HCT116 (cell line): ENCODE data around the gene ARMC2. TPM values are rescaled to one million over a fixed set of nuclear protein-coding genes. Genes with fewer than 3 reads are reported as not detected.

Experiments
- ATAC-seq: fragments of 200-7000 bp; cut with Tn5 transposase; 2 replicates; pipeline ENCODE4 v1.9.1; 2020; ENCODE audit warnings: mild to moderate bottlenecking, moderate library complexity
- BruUV-seq: library from RNA; stranded (reverse); fragments of 400-500 nt; replicated peaks from 2 replicates; lab custom pipeline; 2021; lab: Mats Ljungman, UMichigan
- CTCF ChIA-PET: fragments of 300-600 bp; sonication (Branson Sonifier 250); formaldehyde crosslinking; loops from one replicate; lab custom pipeline; 2021; ENCODE audit warnings: antibody characterized with exemption; lab: Charles Lee
- POLR2A ChIA-PET: fragments of 300-600, 350-600 bp; sonication (Branson Sonifier 250); formaldehyde crosslinking; loops from one replicate; lab custom pipeline; 2021; ENCODE audit warnings: antibody characterized with exemption; lab: Charles Lee
- RAD21 ChIA-PET, 2 experiments: fragments of 300-600 bp; sonication (Branson Sonifier 250); formaldehyde crosslinking; loops; one replicate each; lab custom pipeline; 2023; ENCODE audit warnings: low total read pairs in 2 of 2; ENCODE audit not compliant: uncharacterized antibody in 2 of 2, unreplicated experiment in 2 of 2, low non-redundant PET in 1 of 2; lab: Charles Lee
- DNase-seq: peaks from one replicate; pipeline ENCODE4 v3.0.0-alpha.2; 2010; ENCODE audit warnings: low read depth, low spot score
- H2AFZ ChIP-seq: fragments of 200-600 bp; shearing (Covaris generic), sonication (generic); 2 replicates; pipeline ENCODE4 v1.6.1; 2017; ENCODE audit warnings: low read depth, mixed run types, mixed read lengths, antibody characterized with exemption, low read length; ENCODE audit not compliant: poor library complexity, severe bottlenecking
- H3K27ac ChIP-seq: 2 replicates; pipeline ENCODE4 v1.5.1; 2012; ENCODE audit warnings: low read depth, low read length
- H3K27me3 ChIP-seq: fragments of 200-600 bp; sonication (generic); 2 replicates; pipeline ENCODE4 v1.6.1; 2016; ENCODE audit warnings: mixed run types, low read length, mixed read lengths; ENCODE audit not compliant: insufficient read depth
- H3K36me3 ChIP-seq, 2 experiments: fragments of 200-500 bp in 1 of 2; fragments of 200-600 bp in 1 of 2; sonication (Bioruptor generic) in 1 of 2; sonication (generic) in 1 of 2; 2 replicates each; pipeline versions ENCODE4 v1.5.1 to v1.6.1; 2014 to 2016; ENCODE audit warnings: low read length in 2 of 2, inconsistent platforms in 1 of 2, mixed read lengths in 1 of 2, mixed run types in 1 of 2; ENCODE audit not compliant: insufficient read depth in 2 of 2, control insufficient read depth in 1 of 2
- H3K4me1 ChIP-seq, 2 experiments: fragments of 200-600 bp in 1 of 2; sonication (generic) in 1 of 2; 2 replicates each; pipeline versions ENCODE4 v1.5.1 to v1.6.1; 2012 to 2017; ENCODE audit warnings: low read length in 2 of 2, inconsistent platforms in 1 of 2, mild to moderate bottlenecking in 1 of 2, mixed read lengths in 1 of 2, mixed run types in 1 of 2, moderate library complexity in 1 of 2; ENCODE audit not compliant: insufficient read depth in 2 of 2, control insufficient read depth in 1 of 2
- H3K4me2 ChIP-seq: fragments of 200-600 bp; sonication (generic); 2 replicates; pipeline ENCODE4 v1.6.1; 2017; ENCODE audit warnings: mixed run types, low read length, mixed read lengths
- H3K4me3 ChIP-seq, 2 experiments: fragments of 200-600 bp in 1 of 2; sonication (generic) in 1 of 2; replicated peaks in 1 of 2; 2 replicates each; pipeline ENCODE4 v1.5.1; 2011 to 2016; ENCODE audit warnings: low read length in 2 of 2, control low read depth in 1 of 2, low read depth in 1 of 2, mild to moderate bottlenecking in 1 of 2, mixed read lengths in 1 of 2, mixed run types in 1 of 2
- H3K79me2 ChIP-seq: fragments of 200-600 bp; sonication (generic); 2 replicates; pipeline ENCODE4 v1.6.1; 2017; ENCODE audit warnings: mild to moderate bottlenecking, mixed run types, low read length, moderate library complexity, mixed read lengths; ENCODE audit not compliant: insufficient read depth
- H3K9ac ChIP-seq: fragments of 200-600 bp; sonication (generic); 2 replicates; pipeline ENCODE4 v1.6.1; 2016; ENCODE audit warnings: low read length, mixed read lengths
- H3K9me2 ChIP-seq: fragments of 200-600 bp; sonication (generic), shearing (Covaris generic); 2 replicates; pipeline ENCODE4 v1.6.1; 2017; ENCODE audit warnings: mixed run types, mild to moderate bottlenecking, moderate library complexity; ENCODE audit not compliant: insufficient read depth
- H3K9me3 ChIP-seq, 2 experiments: fragments of 200-500 bp in 1 of 2; fragments of 200-600 bp in 1 of 2; sonication (Bioruptor generic) in 1 of 2; sonication (generic) in 1 of 2; 2 replicates each; pipeline ENCODE4 v1.6.1; 2014 to 2017; ENCODE audit warnings: low read length in 2 of 2, mixed read lengths in 2 of 2, inconsistent platforms in 1 of 2, low read depth in 1 of 2, mild to moderate bottlenecking in 1 of 2, mixed run types in 1 of 2, moderate library complexity in 1 of 2; ENCODE audit not compliant: control insufficient read depth in 1 of 2, insufficient read depth in 1 of 2
- H4K20me1 ChIP-seq: fragments of 200-600 bp; sonication (generic), shearing (Covaris generic); 2 replicates; pipeline ENCODE4 v1.6.1; 2017; ENCODE audit warnings: mixed run types, mild to moderate bottlenecking, moderate library complexity; ENCODE audit not compliant: insufficient read depth
- EGR1 ChIP-seq: IDR thresholded peaks from 2 replicates; pipeline ENCODE4 v1.6.1; 2012; ENCODE audit warnings: low read depth
- EZH2 ChIP-seq: fragments of 200-600 bp; sonication (generic); IDR thresholded peaks from 2 replicates; pipeline ENCODE4 v1.6.1; 2017; ENCODE audit warnings: antibody characterized with exemption, mixed run types
- EZH2phosphoT487 ChIP-seq: fragments of 200-600 bp; IDR thresholded peaks from 2 replicates; pipeline ENCODE4 v1.6.1; 2018; ENCODE audit warnings: antibody characterized with exemption, borderline replicate concordance
- FOSL1 ChIP-seq: IDR thresholded peaks from 2 replicates; pipeline ENCODE4 v1.6.1; 2012; ENCODE audit warnings: low read depth
- JUND ChIP-seq: IDR thresholded peaks from 2 replicates; pipeline ENCODE4 v1.6.1; 2012
- RAD21 ChIP-seq: IDR thresholded peaks from 2 replicates; pipeline ENCODE4 v1.6.1; 2012; ENCODE audit warnings: low read depth, mild to moderate bottlenecking
- SIN3A ChIP-seq: IDR thresholded peaks from 2 replicates; pipeline ENCODE4 v1.6.1; 2012; ENCODE audit warnings: low read depth
- SP1 ChIP-seq: IDR thresholded peaks from 2 replicates; pipeline ENCODE4 v1.6.1; 2012; ENCODE audit warnings: low read depth
- SRF ChIP-seq: IDR thresholded peaks from 2 replicates; pipeline ENCODE4 v1.6.1; 2012; ENCODE audit warnings: low read depth
- TCF7L2 ChIP-seq: IDR thresholded peaks from 2 replicates; pipeline ENCODE4 v1.7.0; 2011; ENCODE audit warnings: borderline replicate concordance, inconsistent platforms; ENCODE audit not compliant: insufficient read depth, insufficient read length; ENCODE audit errors: extremely low read depth
- YY1 ChIP-seq: IDR thresholded peaks from 2 replicates; pipeline ENCODE4 v1.6.1; 2011; ENCODE audit warnings: low read length, low read depth, moderate library complexity, mild to moderate bottlenecking; ENCODE audit not compliant: insufficient replicate concordance; ENCODE audit errors: extremely low read depth
- ZFX ChIP-seq: fragments of 450-650 bp; IDR thresholded peaks from 2 replicates; pipeline ENCODE4 v1.6.1; 2017
- intact Hi-C: fragments of 100-400 bp; cut with micrococcal nuclease; formaldehyde crosslinking; loops from 2 replicates; pipeline ENCODE4 v1.10.0; 2022
- total RNA-seq: library from RNA; stranded (reverse); gene quantifications from one replicate; pipeline ENCODE4 v1.2.1, GENCODE V29; 2021; ENCODE audit not compliant: unreplicated experiment
- TF ChIP-seq, protein P1 (sequence below): IDR thresholded peaks from 2 replicates; pipeline ENCODE4 v1.6.1; 2012; ENCODE audit warnings: low read depth

ARMC2 gene
- total RNA-seq, 1 experiment from 2014 or later, result 3.6 TPM

DNA sequence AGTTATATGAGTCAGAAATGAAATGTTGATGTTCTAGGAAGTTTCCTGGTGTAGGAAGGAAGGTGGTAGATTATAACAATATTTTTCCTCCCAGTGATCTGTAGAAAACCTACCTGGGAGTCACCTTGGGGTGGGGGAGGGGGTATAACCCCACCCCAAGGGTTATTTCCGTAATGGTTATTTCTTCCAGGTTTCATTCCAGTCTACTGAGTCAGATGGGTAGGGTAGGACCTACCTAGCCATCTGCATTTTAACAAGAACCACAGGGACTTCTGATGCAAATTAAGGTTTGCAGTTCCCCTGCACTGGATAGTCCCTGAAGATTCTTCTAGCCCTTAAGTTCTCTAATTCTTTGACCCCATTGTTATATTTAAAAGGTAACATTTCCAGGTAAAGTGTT is 88.9 kb downstream of the ARMC2 start:
- H3K4me1 ChIP-seq, result peaks cover 11 to 20% of the 10 kb centered on the region in 2 experiments; a peak in 3 of 4 replicates
- RAD21 ChIA-PET, result no interaction called here
- H3K9me2 ChIP-seq, result no peaks in the 10 kb centered on the region; the same call in 1 of the 2 replicates
- H3K36me3 ChIP-seq, result no peaks in the 10 kb centered on the region
- no peak overlapping the region for H3K27ac ChIP-seq
- H4K20me1 ChIP-seq, result no peaks in the 10 kb centered on the region
- H3K4me3 ChIP-seq, result peak overlapping the region in 1 of 2 experiments; percentile 32; a peak in 1 of 4 replicates
- H3K27me3 ChIP-seq, result no peaks in the 10 kb centered on the region
- H2AFZ ChIP-seq, result peak overlapping the region; percentile 86
- no peak overlapping the region for H3K9ac ChIP-seq
- intact Hi-C loops, result no loop called here
- peak overlapping the region; percentile 61 for H3K4me2 ChIP-seq
- CTCF ChIA-PET, result no interaction called here
- DNase-seq, result peak; percentile 15
- no peaks in the 10 kb centered on the region for H3K79me2 ChIP-seq
- ATAC-seq, result peak; percentile 77
- TF ChIP-seq SRF (no peak), EGR1 (no peak), TCF7L2 (no peak), SP1 (0 out of 2 replicates have a peak, but pooled peaks have one; percentile 15), ZFX (no peak), YY1 (no peak), RAD21 (no peak), JUND (peak; percentile 29; the same call in 1 of the 2 replicates), FOSL1 (peak; percentile 48), EZH2 (no peak), SIN3A (no peak), EZH2phosphoT487 (no peak)
- TF ChIP-seq, protein P1, sequence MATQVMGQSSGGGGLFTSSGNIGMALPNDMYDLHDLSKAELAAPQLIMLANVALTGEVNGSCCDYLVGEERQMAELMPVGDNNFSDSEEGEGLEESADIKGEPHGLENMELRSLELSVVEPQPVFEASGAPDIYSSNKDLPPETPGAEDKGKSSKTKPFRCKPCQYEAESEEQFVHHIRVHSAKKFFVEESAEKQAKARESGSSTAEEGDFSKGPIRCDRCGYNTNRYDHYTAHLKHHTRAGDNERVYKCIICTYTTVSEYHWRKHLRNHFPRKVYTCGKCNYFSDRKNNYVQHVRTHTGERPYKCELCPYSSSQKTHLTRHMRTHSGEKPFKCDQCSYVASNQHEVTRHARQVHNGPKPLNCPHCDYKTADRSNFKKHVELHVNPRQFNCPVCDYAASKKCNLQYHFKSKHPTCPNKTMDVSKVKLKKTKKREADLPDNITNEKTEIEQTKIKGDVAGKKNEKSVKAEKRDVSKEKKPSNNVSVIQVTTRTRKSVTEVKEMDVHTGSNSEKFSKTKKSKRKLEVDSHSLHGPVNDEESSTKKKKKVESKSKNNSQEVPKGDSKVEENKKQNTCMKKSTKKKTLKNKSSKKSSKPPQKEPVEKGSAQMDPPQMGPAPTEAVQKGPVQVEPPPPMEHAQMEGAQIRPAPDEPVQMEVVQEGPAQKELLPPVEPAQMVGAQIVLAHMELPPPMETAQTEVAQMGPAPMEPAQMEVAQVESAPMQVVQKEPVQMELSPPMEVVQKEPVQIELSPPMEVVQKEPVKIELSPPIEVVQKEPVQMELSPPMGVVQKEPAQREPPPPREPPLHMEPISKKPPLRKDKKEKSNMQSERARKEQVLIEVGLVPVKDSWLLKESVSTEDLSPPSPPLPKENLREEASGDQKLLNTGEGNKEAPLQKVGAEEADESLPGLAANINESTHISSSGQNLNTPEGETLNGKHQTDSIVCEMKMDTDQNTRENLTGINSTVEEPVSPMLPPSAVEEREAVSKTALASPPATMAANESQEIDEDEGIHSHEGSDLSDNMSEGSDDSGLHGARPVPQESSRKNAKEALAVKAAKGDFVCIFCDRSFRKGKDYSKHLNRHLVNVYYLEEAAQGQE, result no peak
- BruUV-seq, result no TSS peak
- no peaks in the 10 kb centered on the region for H3K9me3 ChIP-seq
- POLR2A ChIA-PET, result no interaction called here
